Panc1 (cell line): ENCODE measurements around the gene VSX2. TPM values are rescaled to one million over a fixed set of nuclear protein-coding genes. Genes with fewer than 3 reads are reported as not detected.

Experiments used
- ATAC-seq: fragments of 200-7000 bp; cut with Tn5 transposase; 2 replicates; pipeline ENCODE4 v1.9.1; 2020; ENCODE audit warnings: mild to moderate bottlenecking, moderate library complexity
- BruUV-seq: library from RNA; stranded (reverse); fragments of 400-500 nt; replicated peaks from 2 replicates; lab custom pipeline; 2021; lab: Mats Ljungman, UMichigan
- CTCF ChIA-PET: fragments of 300-600 bp; sonication (Branson Sonifier 250); formaldehyde crosslinking; loops from one replicate; lab custom pipeline; 2022; ENCODE audit warnings: antibody characterized with exemption; lab: Charles Lee
- POLR2A ChIA-PET: fragments of 300-600 bp; sonication (Branson Sonifier 250); formaldehyde crosslinking; loops from one replicate; lab custom pipeline; 2022; ENCODE audit warnings: antibody characterized with exemption; lab: Charles Lee
- DNase-seq: peaks from one replicate; pipeline ENCODE4 v3.0.0-alpha.2; 2010; ENCODE audit warnings: low read depth, low spot score
- H3K27ac ChIP-seq: 2 replicates; pipeline ENCODE4 v1.5.1; 2011; ENCODE audit warnings: mild to moderate bottlenecking, low read length, inconsistent platforms
- H3K27me3 ChIP-seq: fragments of 200-500 bp; sonication (Bioruptor generic); 2 replicates; pipeline ENCODE4 v1.6.0; 2014; ENCODE audit warnings: low read length, inconsistent platforms; ENCODE audit not compliant: control insufficient read depth, insufficient read depth
- H3K36me3 ChIP-seq: fragments of 200-500 bp; sonication (Bioruptor generic); 2 replicates; pipeline ENCODE4 v1.5.1; 2014; ENCODE audit warnings: inconsistent platforms, mild to moderate bottlenecking, low read length, moderate library complexity; ENCODE audit not compliant: control insufficient read depth, insufficient read depth
- H3K4me1 ChIP-seq: 2 replicates; pipeline ENCODE4 v1.5.1; 2011; ENCODE audit warnings: inconsistent platforms, mild to moderate bottlenecking, low read length, moderate library complexity; ENCODE audit not compliant: control insufficient read depth, insufficient read depth
- H3K4me3 ChIP-seq, 2 experiments: 2 replicates each; pipeline ENCODE4 v1.5.1; 2011 to 2012; ENCODE audit warnings: low read depth in 2 of 2, low read length in 2 of 2, mild to moderate bottlenecking in 2 of 2, inconsistent platforms in 1 of 2, moderate library complexity in 1 of 2
- H3K9me3 ChIP-seq: fragments of 200-500 bp; sonication (Bioruptor generic); 2 replicates; pipeline ENCODE4 v1.5.1; 2014; ENCODE audit warnings: low read depth, mild to moderate bottlenecking, inconsistent platforms, low read length, moderate library complexity; ENCODE audit not compliant: control insufficient read depth, insufficient read depth
- CTCF ChIP-seq: fragments of 450-650 bp; IDR thresholded peaks from 2 replicates; pipeline ENCODE4 v1.5.1; 2017; ENCODE audit warnings: mild to moderate bottlenecking
- POLR2AphosphoS5 ChIP-seq: IDR thresholded peaks from 2 replicates; pipeline ENCODE4 v1.6.1; 2012; ENCODE audit warnings: mild to moderate bottlenecking, low read depth, low read length, moderate library complexity
- REST ChIP-seq, 2 experiments: IDR thresholded peaks; 2 replicates each; pipeline ENCODE4 v1.6.1; 2011 to 2012; ENCODE audit warnings: low read depth in 2 of 2, control low read depth in 1 of 2, low read length in 1 of 2, mild to moderate bottlenecking in 1 of 2, moderate library complexity in 1 of 2; ENCODE audit not compliant: insufficient read depth in 1 of 2
- SIN3A ChIP-seq: IDR thresholded peaks from 2 replicates; pipeline ENCODE4 v1.6.1; 2012; ENCODE audit warnings: low read depth, mild to moderate bottlenecking, low read length, moderate library complexity, borderline replicate concordance; ENCODE audit not compliant: insufficient read depth
- TCF7L2 ChIP-seq: IDR thresholded peaks from 2 replicates; pipeline ENCODE4 v1.6.1; 2011; ENCODE audit warnings: mild to moderate bottlenecking, low read depth, low read length, inconsistent platforms
- in situ Hi-C: cut with HindIII; loops from 2 replicates; pipeline ENCODE4 v1.10.0; 2016; ENCODE audit warnings: low sequenced_read_pairs, low pct_unique_long_range_greater_than_20kb
- intact Hi-C: fragments of 100-400 bp; cut with micrococcal nuclease; formaldehyde crosslinking; loops from one replicate; pipeline ENCODE4 v1.10.0; 2022; ENCODE audit not compliant: unreplicated experiment
- total RNA-seq: library from RNA; stranded (reverse); gene quantifications from one replicate; pipeline ENCODE4 v1.2.1, GENCODE V29; 2021; ENCODE audit not compliant: unreplicated experiment

The VSX2 gene
- total RNA-seq, 1 experiment from 2014 or later: not detected

- Histone ChIP-seq H3K27me3 (no peaks in the 10 kb centered on the region), H3K27ac (no peak overlapping the region), H3K4me1 (no peaks in the 10 kb centered on the region), H3K36me3 (no peaks in the 10 kb centered on the region), H3K4me3 (no peak overlapping the region), H3K9me3 (no peaks in the 10 kb centered on the region)
- ATAC-seq: no peak
- no peak for DNase-seq
- CTCF ChIA-PET: no interaction called here
- POLR2A ChIA-PET: no interaction called here
- no TSS peak for BruUV-seq
- intact Hi-C loops (no loop called here), in situ Hi-C loops (no loop called here)
- no peak for TF ChIP-seq REST (IDR thresholded peaks at IDR 0.05; ENCODE audit: insufficient read depth in 1 of 2, low read depth in 2 of 2, low read length in 1 of 2)
- TF ChIP-seq TCF7L2: no peak
- TF ChIP-seq CTCF: no peak
- no peak for TF ChIP-seq SIN3A
- TF ChIP-seq POLR2AphosphoS5: no peak
Observed at GRCh38 chr14:74292061-74292460, 52.8 kb downstream of the VSX2 start.

GRCh38 chr14:74293606-74294005, 54.4 kb downstream of the VSX2 start:
- no peaks in the 10 kb centered on the region for H3K27me3 ChIP-seq
- DNase-seq (no peak), ATAC-seq (no peak)
- H3K9me3 ChIP-seq: no peaks in the 10 kb centered on the region
- in situ Hi-C loops (no loop called here), intact Hi-C loops (no loop called here)
- TF ChIP-seq TCF7L2 (no peak), REST (IDR thresholded peaks at IDR 0.05; ENCODE audit: insufficient read depth in 1 of 2, low read depth in 2 of 2, low read length in 1 of 2) (no peak), CTCF (no peak)
- BruUV-seq: no TSS peak
- POLR2A ChIA-PET: no interaction called here
- H3K27ac ChIP-seq: no peak overlapping the region
- CTCF ChIA-PET: interaction anchor here (0.6 kb wide), 1 partner anchor 8 kb away, joined by 3 read pairs; no protein-coding TSS in a partner anchor
- 0 out of 2 replicates have a peak, but pooled peaks cover 2% of the 10 kb centered on the region for H3K36me3 ChIP-seq
- no peaks in the 10 kb centered on the region for H3K4me1 ChIP-seq
- H3K4me3 ChIP-seq: no peak overlapping the region
